Spleen (tissue), 11 donors: ENCODE results near the gene RNPEP. TPM values are rescaled to one million over a fixed set of nuclear protein-coding genes. Genes with fewer than 3 reads are reported as not detected.

Experiments used
- DNase-seq: peaks from one replicate; pipeline ENCODE4 v3.0.0-alpha.2; 2020
- H3K27ac ChIP-seq, 8 donors: fragments of 200-600 bp; sonication (generic) in 7 of 8; 1 replicate in 4 of 8; 2 replicates in 4 of 8; pipeline versions ENCODE4 v1.5.0 to v1.8.0; 2016 to 2021; ENCODE audit warnings: inconsistent platforms in 4 of 8, mild to moderate bottlenecking in 4 of 8, moderate library complexity in 1 of 8
- H3K27me3 ChIP-seq, 7 donors: fragments of 200-600 bp; sonication (generic) in 6 of 7; replicated peaks in 1 of 7; 1 replicate in 4 of 7; 2 replicates in 3 of 7; pipeline versions ENCODE4 v1.5.0 to v1.8.0; 2016 to 2021; ENCODE audit warnings: inconsistent platforms in 3 of 7, mild to moderate bottlenecking in 1 of 7
- H3K36me3 ChIP-seq, 6 donors: fragments of 200-600 bp; sonication (generic) in 5 of 6; 1 replicate in 4 of 6; 2 replicates in 2 of 6; pipeline versions ENCODE4 v1.5.0 to v1.8.0; 2016 to 2021; ENCODE audit warnings: inconsistent platforms in 2 of 6
- H3K4me1 ChIP-seq, 6 donors: fragments of 200-600 bp; sonication (generic) in 5 of 6; 1 replicate in 3 of 6; 2 replicates in 3 of 6; pipeline versions ENCODE4 v1.5.0 to v1.8.0; 2016 to 2021; ENCODE audit warnings: inconsistent platforms in 3 of 6
- H3K4me3 ChIP-seq, 8 donors: fragments of 200-600 bp; sonication (generic) in 7 of 8; 1 replicate in 4 of 8; 2 replicates in 4 of 8; pipeline versions ENCODE4 v1.5.0 to v1.8.0; 2016 to 2021; ENCODE audit warnings: inconsistent platforms in 4 of 8, mild to moderate bottlenecking in 4 of 8, moderate library complexity in 2 of 8
- H3K9me3 ChIP-seq, 8 donors: fragments of 200-600 bp; sonication (generic) in 7 of 8; 1 replicate in 4 of 8; 2 replicates in 4 of 8; pipeline versions ENCODE4 v1.5.0 to v1.8.0; 2016 to 2021; ENCODE audit warnings: inconsistent platforms in 4 of 8
- POLR2A ChIP-seq, 3 donors: fragments of 450-650 bp; IDR thresholded peaks; one replicate each; pipeline ENCODE4 v1.5.1; 2017; ENCODE audit warnings: antibody characterized with exemption in 3 of 3, mild to moderate bottlenecking in 1 of 3
- POLR2AphosphoS5 ChIP-seq, 3 donors: sonication (generic); formaldehyde crosslinking; IDR thresholded peaks; one replicate each; pipeline ENCODE4 v1.5.1; 2017; ENCODE audit warnings: antibody characterized with exemption in 3 of 3
- WGBS, 5 donors: extraction: QIAGEN DNeasy Blood & Tissue Kit in 3 of 5; methylation state at CpG; one replicate each; pipeline versions ENCODE4 v1.1.5 to v1.1.7; 2013 to 2018; 5-methylcytosine and 5-hydroxymethylcytosine counted together
- intact Hi-C: fragments of 100-400 bp; cut with DNase I; formaldehyde crosslinking; loops from one replicate; pipeline ENCODE4 v1.15.0; 2023; ENCODE audit warnings: low total_unique reads
- polyA plus RNA-seq, 3 donors: library from polyadenylated mRNA; stranded (reverse); fragments of 200-250 nt; gene quantifications; one replicate each; pipeline ENCODE4 v1.2.1, GENCODE V29; 2013
- total RNA-seq, 7 donors: library from RNA; depleted of rRNA in 3 of 7; stranded (reverse); fragments of >200 nt in 3 of 7; fragmentation: NEBNext Ultra II Directional in 4 of 7; extraction: Animal tissue kit (Norgen Biotek cat#: 25700) in 4 of 7; gene quantifications; one replicate each; pipeline versions ENCODE4 v1.1.0 to v1.2.1, GENCODE V29; 2016 to 2021
- TF ChIP-seq, protein P1 (sequence below), 11 experiments: fragments of 200-600 bp in 7 of 11; fragments of 450-650 bp in 4 of 11; sonication (generic) in 4 of 11; IDR thresholded peaks in 8 of 11; conservative IDR thresholded peaks in 3 of 11; 1 replicate in 7 of 11; 2 replicates in 4 of 11; pipeline versions ENCODE4 v1.4.0 to v1.8.0; 2016 to 2021; ENCODE audit warnings: antibody characterized with exemption in 11 of 11, inconsistent platforms in 4 of 11, mild to moderate bottlenecking in 1 of 11
- donor health status: healthy with polysubstance abuse.
- donor health status: DM: no; HTN: no; CAD: no; lungs with moderate emphysema.
- donor health status: DM: no; HTN: no; CAD: no.
- donor health status: Bipolar disorder and iron deficiency.
- donor health status: healthy.
- donor health status: DM: no; HTN: no; CAD: no.
- donor health status: DM: yes; HTN: yes; CAD: no.

Gene RNPEP
- total and polyA plus RNA-seq, 10 donors = 24.8 to 69.0 (median 57.3) TPM

DNA sequence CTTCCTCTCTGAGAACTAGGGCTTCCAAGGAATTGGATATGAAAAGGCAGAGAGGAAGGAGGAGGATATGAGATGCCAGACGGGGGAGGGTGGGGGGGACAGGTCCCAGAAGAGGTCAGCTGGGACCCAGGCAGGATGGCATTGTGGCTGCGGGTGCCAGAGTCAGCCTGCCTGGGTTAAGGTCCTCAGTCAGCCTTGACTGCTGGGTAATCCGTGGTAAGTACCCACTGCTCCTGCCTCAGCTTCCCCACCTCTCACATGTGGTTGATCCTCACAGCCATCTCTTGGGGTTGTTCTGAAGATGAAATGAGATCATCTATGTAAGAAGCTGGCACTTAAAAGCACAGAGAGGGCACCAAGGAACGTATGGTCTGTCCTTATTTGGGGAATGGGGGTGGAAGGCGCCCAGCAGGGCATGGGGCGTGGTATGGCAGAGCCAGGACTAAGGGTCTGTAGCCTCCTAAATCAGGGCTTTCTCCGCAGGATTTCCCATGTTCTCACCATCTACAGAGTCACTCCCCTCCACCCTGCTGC is 51.8 kb downstream of the RNPEP start:
- no peaks in the 10 kb centered on the region for H3K4me1 ChIP-seq
- DNase-seq = no peak
- H3K9me3 ChIP-seq = no peaks in the 10 kb centered on the region
- no peak overlapping the region for H3K4me3 ChIP-seq
- intact Hi-C loops = no loop called here
- WGBS, 5 donors = 72 to 82% (median 80%) methylated on average over 7 of the region's 7 CpGs
- no peaks in the 10 kb centered on the region for H3K36me3 ChIP-seq
- TF ChIP-seq POLR2AphosphoS5 (IDR thresholded peaks at IDR 0.05) = no peak
- TF ChIP-seq, protein P1, sequence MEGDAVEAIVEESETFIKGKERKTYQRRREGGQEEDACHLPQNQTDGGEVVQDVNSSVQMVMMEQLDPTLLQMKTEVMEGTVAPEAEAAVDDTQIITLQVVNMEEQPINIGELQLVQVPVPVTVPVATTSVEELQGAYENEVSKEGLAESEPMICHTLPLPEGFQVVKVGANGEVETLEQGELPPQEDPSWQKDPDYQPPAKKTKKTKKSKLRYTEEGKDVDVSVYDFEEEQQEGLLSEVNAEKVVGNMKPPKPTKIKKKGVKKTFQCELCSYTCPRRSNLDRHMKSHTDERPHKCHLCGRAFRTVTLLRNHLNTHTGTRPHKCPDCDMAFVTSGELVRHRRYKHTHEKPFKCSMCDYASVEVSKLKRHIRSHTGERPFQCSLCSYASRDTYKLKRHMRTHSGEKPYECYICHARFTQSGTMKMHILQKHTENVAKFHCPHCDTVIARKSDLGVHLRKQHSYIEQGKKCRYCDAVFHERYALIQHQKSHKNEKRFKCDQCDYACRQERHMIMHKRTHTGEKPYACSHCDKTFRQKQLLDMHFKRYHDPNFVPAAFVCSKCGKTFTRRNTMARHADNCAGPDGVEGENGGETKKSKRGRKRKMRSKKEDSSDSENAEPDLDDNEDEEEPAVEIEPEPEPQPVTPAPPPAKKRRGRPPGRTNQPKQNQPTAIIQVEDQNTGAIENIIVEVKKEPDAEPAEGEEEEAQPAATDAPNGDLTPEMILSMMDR (IDR thresholded peaks at IDR 0.05 in 8 of 11, conservative IDR thresholded peaks at IDR 0.05 in 3 of 11) = no peak
- no peak for TF ChIP-seq POLR2A (IDR thresholded peaks at IDR 0.05)
- H3K27me3 ChIP-seq = peaks cover 0 to 9% (median 0%) of the 10 kb centered on the region in 7 donors
- H3K27ac ChIP-seq = no peak overlapping the region

DNA sequence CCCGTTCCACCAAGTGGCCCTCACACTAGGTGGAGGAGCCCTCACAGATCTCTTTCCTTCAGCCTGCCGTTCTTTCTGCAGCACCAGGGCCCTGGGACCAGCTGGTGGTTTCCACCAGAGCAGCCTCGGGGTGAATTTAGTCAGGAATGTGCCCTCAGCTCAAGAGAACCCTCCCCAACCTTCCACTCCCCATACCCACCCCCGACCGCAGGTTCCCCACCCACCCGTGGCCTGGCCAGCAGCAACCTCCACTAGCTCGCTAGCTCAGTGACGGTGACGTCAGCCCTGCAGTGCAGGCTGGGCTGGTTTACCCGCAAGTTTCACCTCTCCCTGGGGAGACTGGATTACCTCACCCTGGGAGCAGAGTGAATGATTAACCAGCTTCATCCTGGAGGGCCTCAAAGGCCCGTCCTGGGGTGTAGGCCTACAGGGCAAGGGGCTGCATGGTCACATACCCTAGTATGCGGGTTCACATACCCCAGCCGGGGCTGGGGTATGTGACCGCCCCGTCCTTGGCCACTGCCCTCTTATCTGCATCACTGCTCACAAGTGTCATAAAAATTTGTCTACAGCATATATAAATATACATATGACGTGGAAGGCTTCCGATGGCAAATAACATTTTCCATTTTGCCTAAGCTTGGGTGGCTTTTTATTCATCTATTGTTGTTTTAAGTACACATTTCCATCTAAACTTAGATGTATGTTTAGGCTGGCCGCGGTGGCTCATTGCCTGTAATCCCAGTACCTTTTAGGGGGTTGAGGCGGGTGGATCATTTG is 52.4 kb downstream of the RNPEP start:
- intact Hi-C loops = no loop called here
- 73 to 85% (median 78%) methylated on average over 11 to 20 of the region's 20 CpGs for WGBS, 5 donors
- no peaks in the 10 kb centered on the region for H3K36me3 ChIP-seq
- H3K4me3 ChIP-seq = no peak overlapping the region
- no peaks in the 10 kb centered on the region for H3K9me3 ChIP-seq
- H3K27me3 ChIP-seq = peaks cover 0 to 9% (median 0%) of the 10 kb centered on the region in 7 donors
- TF ChIP-seq POLR2AphosphoS5 (IDR thresholded peaks at IDR 0.05) (no peak), POLR2A (IDR thresholded peaks at IDR 0.05) (no peak)
- TF ChIP-seq, protein P1 (IDR thresholded peaks at IDR 0.05 in 8 of 11, conservative IDR thresholded peaks at IDR 0.05 in 3 of 11) = no peak
- no peak for DNase-seq
- no peak overlapping the region for H3K27ac ChIP-seq
- H3K4me1 ChIP-seq = no peaks in the 10 kb centered on the region

DNA sequence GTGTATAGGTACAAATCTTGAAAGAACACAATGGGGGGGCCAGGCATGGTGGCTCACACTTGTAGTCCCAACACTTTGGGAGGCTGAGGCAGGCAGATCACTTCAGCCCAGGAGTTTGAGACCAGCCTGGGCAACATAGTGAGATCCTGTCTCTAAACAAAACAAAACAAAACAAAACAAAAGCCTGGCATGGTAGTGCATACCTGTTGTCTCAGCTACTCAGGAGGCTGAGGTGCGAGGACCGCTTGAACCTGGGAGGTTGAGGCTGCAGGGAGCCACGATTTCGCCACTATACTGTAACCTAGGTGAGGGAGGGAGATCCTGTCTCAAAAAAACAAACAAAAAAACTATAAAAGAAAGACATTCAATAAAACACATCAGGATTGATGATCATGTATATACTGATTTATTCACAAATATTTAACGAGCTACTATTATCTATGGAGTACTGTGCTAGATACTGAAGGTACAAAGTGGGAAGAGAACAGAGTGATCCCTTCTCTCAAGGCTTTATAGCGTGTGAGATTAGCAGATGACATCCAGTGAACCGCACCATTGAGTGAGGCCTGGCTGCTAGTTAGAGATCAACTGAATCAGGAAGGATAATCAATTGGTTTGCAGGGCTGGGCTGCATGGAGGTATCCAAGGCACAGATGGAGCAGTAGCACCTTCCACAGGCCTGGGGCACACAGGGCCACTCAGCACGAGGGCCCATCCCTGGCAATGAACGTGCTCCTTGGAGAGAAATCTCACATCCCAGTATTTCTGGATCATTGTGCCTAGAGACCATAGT is 54.3 kb downstream of the RNPEP start:
- H3K4me3 ChIP-seq = no peak overlapping the region
- no peak for DNase-seq
- H3K9me3 ChIP-seq = no peaks in the 10 kb centered on the region
- peaks cover 0 to 9% (median 0%) of the 10 kb centered on the region in 7 donors for H3K27me3 ChIP-seq
- TF ChIP-seq POLR2A (IDR thresholded peaks at IDR 0.05) (no peak), POLR2AphosphoS5 (IDR thresholded peaks at IDR 0.05) (no peak)
- TF ChIP-seq, protein P1 (IDR thresholded peaks at IDR 0.05 in 8 of 11, conservative IDR thresholded peaks at IDR 0.05 in 3 of 11) = no peak
- WGBS, 5 donors = 86 to 95% (median 88%) methylated on average over 9 of the region's 9 CpGs
- intact Hi-C loops = no loop called here
- H3K27ac ChIP-seq = no peak overlapping the region
- no peaks in the 10 kb centered on the region for H3K36me3 ChIP-seq
- no peaks in the 10 kb centered on the region for H3K4me1 ChIP-seq
